Fibroblast of the conjunctiva (primary cell): ENCODE data around the gene NET1.

Experiments
- DNase-seq: peaks from one replicate; pipeline ENCODE4 v3.0.0-alpha.2; 2010; ENCODE audit warnings: low read depth

Gene NET1

GRCh38 chr10:5500162-5500670, 87.9 kb downstream of the NET1 start:
- DNase-seq, result no peak

DNA sequence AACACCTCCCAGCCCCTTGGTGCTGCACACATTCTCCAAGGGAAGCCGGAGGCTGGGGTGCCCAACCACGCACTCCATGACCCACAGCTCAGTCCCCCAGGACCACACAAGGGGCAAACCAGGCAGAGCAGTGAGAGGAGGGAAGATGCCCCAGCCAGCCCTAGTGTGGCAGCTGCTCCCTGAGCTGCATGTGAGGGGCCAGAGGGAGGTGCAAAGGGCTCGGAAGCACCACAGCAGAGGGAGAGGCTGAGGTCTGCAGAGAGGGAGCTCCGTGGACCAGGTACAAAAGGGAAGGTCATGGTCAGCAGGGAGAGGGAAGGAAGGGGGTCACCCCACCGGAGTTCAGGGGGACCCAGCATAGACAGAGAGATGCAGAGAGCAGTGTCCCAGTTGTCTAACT, 88.6 kb downstream of the NET1 start:
- no peak for DNase-seq

- no peak for DNase-seq
Observed at GRCh38 chr10:5502061-5502521, 89.7 kb downstream of the NET1 start.

GRCh38 chr10:5502571-5503476, 90.5 kb downstream of the NET1 start:
- DNase-seq, result no peak

DNA sequence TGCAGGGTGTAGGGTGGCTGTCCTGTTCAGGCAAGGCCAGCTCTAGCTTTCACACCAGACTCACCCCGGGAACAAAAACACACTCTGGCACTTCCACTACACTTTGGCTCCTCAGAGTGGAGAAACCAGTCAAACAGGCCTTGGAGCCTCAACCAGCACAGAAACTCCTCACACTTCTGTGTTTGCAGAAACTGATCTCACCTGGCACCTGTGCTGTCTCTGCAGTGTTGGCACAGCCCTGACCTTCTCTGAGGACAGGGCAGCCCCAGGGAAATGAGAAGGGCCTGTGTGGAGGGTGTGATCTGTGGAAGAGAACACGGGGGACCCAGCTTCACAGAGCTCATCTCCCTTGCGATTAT, 91.1 kb downstream of the NET1 start:
- no peak for DNase-seq

GRCh38 chr10:5504146-5505072, 92.1 kb downstream of the NET1 start:
- DNase-seq, result no peak

DNA sequence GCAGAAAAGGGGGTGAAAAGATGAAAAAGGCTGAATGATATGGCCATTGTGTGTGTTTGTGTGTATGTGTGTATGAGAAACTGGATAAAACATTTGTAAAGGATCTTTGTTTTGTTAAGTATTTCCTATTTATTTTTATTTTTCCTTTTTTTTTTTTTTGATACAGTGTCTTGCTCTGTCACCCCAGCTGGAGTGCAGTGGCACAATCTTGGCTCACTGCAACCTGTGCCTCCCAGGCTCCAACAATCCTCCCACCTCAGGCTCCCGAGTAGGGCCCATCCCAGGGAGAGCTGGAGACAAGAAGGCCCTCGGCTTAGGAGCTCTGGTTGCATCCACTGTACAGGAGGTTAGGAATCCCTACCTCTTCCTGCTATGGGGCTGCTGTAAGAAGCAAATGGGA, 93.9 kb downstream of the NET1 start:
- DNase-seq, result no peak

GRCh38 chr10:5506751-5507648, 94.6 kb downstream of the NET1 start:
- no peak for DNase-seq

DNA sequence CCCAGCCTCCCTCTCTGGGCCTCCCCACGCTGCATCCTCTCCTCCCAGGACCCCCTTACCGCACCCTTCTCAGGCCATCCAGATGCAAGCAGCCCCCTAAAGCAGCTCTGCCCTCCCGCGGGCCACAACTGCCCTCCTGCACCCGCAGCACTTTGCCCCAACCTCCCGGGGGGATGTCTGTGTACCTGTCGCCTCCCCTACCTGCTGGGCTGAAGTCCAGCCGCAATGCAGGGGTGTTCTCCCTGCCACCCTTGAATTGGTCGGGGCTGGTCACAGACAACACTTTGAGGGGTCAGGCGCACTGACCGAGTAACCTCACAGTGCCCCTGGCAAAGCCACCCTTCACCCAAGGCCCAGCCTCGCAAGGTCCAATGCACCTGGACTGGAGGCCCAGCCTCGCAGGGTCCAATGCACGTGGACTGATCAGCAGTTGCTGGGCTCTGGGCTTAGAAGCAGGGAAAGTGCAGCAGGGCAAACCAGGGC, 95.3 kb downstream of the NET1 start:
- no peak for DNase-seq

GRCh38 chr10:5508161-5508604, 95.8 kb downstream of the NET1 start:
- DNase-seq, result no peak
